Uterine smooth muscle cell (primary cell): ENCODE measurements around the gene NBPF10. TPM values are rescaled to one million over a fixed set of nuclear protein-coding genes. Genes with fewer than 3 reads are reported as not detected.

ENCODE experiments used
- total RNA-seq: library from RNA; depleted of rRNA; stranded (reverse); fragments of >200 nt; gene quantifications from 2 replicates; pipeline ENCODE4 v1.2.3, GENCODE V29; 2014

The NBPF10 gene
- 3.4 and 5.4 TPM in 2 replicates for total RNA-seq

GRCh38 chr1:146144465-146144864 lies at the start of gene NBPF10:
NBPF10 (minus strand) TSS chr1:146144804; CDS start chr1:146144769, 35 bp downstream.

Other genes with a start within 250 kb of the NBPF10 start
- 0.37 and 1.2 TPM in 2 replicates for gene ITGA10, start 234.8 kb downstream of the NBPF10 start, total RNA-seq
- 23.7 and 29.0 TPM in 2 replicates for gene PEX11B, start 226.1 kb downstream of the NBPF10 start, total RNA-seq
- gene RBM8A, start 217.3 kb downstream of the NBPF10 start, total RNA-seq: 110 and 207 TPM in 2 replicates
- 17.6 and 19.5 TPM in 2 replicates for gene LIX1L, start 186.8 kb downstream of the NBPF10 start, total RNA-seq
- 0.33 and 0.50 TPM in 2 replicates for gene ANKRD34A, start 180.2 kb downstream of the NBPF10 start, total RNA-seq
- 16.8 and 18.2 TPM in 2 replicates for gene POLR3GL, start 180.1 kb downstream of the NBPF10 start, total RNA-seq
- 4.5 and 6.1 TPM in 2 replicates for gene TXNIP, start 148.2 kb downstream of the NBPF10 start, total RNA-seq
- not detected in 2 replicates for gene HJV, start 123.1 kb downstream of the NBPF10 start, total RNA-seq
- gene NOTCH2NLA, start 84.2 kb upstream of the NBPF10 start, total RNA-seq: 113 and 140 TPM in 2 replicates